ENCODE measurements around the gene LRP1B.

Gene LRP1B

DNA sequence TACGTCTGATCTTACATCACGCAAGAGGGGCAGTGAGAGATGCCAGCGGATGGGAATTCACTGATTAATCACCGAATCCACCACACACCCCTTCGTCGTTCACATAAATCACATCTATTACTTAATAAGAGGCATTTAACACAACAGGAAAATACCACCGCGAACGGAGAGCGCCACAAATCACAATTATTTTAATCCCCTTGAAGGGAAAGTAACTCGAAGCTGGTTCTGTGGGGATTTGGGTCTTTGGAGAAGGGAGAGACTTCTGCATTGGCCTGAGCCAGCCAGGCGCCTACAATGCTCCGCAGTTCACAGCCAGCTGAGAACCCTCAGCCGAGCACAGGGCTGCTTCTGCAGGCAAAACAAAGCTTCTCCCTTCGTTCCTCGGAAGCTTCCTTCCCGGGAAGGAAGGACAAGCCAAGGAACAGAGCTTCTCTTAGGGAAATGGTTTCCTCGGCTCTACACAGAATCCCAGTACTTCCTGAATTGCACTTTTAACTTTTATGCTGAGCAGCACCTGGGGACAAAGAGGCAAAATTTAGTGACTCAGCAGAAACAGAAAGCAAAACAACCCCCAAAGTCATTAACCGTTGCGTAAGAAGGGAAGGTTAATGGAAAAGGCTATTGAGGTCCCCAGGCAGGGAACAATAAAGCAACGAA, at the start of gene LRP1B:
LRP1B (minus strand) TSS at position 7 of the 660 bp plus-strand sequence. CDS start 287 bp downstream, outside the sequence.
- peak; percentile 77 for ATAC-seq
- TF ChIP-seq ESRRG (CRISPR knock-in tag; IDR thresholded peaks at IDR 0.05) (no peak), ZNF70 (CRISPR knock-in tag; IDR thresholded peaks at IDR 0.05) (0 out of 2 replicates have a peak, but pooled peaks have one; percentile 6), BACH2 (CRISPR knock-in tag; IDR thresholded peaks at IDR 0.05; ENCODE audit: borderline replicate concordance) (peak; percentile 91; the same call in 1 of the 2 replicates), ISL1 (CRISPR knock-in tag; IDR thresholded peaks at IDR 0.05) (peak; percentile 35; the same call in 1 of the 2 replicates)

DNA sequence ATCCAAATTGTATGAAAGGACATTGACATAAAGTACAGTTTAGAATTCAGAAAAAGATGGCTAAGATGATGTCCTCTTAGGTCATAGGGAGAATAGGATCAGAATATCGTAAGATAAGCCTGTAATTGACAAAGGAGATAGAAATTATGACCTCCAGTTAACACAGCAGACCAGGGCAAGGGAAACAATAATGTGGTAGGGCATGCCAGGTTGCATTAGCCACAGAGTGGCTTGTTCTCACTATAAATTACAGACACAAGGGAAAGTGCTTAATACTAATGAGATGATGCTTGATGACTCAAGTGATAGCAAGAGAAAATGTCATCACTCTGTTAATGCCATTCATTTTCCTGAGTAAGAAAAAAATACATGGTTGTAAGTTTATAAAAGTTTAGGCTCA, 48.9 kb upstream of the LRP1B start:
- TF ChIP-seq, protein P1, sequence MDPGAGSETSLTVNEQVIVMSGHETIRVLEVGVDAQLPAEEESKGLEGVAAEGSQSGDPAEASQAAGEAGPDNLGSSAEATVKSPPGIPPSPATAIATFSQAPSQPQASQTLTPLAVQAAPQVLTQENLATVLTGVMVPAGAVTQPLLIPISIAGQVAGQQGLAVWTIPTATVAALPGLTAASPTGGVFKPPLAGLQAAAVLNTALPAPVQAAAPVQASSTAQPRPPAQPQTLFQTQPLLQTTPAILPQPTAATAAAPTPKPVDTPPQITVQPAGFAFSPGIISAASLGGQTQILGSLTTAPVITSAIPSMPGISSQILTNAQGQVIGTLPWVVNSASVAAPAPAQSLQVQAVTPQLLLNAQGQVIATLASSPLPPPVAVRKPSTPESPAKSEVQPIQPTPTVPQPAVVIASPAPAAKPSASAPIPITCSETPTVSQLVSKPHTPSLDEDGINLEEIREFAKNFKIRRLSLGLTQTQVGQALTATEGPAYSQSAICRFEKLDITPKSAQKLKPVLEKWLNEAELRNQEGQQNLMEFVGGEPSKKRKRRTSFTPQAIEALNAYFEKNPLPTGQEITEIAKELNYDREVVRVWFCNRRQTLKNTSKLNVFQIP (CRISPR knock-in tag; IDR thresholded peaks at IDR 0.05; ENCODE audit: borderline replicate concordance, low read depth), result 0 out of 2 replicates have a peak, but pooled peaks have one; percentile 15
- TF ChIP-seq ESRRG (CRISPR knock-in tag; IDR thresholded peaks at IDR 0.05) (no peak), ISL1 (CRISPR knock-in tag; IDR thresholded peaks at IDR 0.05) (peak; percentile 74)
- TF ChIP-seq, protein P2, sequence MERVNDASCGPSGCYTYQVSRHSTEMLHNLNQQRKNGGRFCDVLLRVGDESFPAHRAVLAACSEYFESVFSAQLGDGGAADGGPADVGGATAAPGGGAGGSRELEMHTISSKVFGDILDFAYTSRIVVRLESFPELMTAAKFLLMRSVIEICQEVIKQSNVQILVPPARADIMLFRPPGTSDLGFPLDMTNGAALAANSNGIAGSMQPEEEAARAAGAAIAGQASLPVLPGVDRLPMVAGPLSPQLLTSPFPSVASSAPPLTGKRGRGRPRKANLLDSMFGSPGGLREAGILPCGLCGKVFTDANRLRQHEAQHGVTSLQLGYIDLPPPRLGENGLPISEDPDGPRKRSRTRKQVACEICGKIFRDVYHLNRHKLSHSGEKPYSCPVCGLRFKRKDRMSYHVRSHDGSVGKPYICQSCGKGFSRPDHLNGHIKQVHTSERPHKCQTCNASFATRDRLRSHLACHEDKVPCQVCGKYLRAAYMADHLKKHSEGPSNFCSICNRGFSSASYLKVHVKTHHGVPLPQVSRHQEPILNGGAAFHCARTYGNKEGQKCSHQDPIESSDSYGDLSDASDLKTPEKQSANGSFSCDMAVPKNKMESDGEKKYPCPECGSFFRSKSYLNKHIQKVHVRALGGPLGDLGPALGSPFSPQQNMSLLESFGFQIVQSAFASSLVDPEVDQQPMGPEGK (CRISPR knock-in tag; IDR thresholded peaks at IDR 0.05; ENCODE audit: borderline replicate concordance), result no peak
- no peak for ATAC-seq

DNA sequence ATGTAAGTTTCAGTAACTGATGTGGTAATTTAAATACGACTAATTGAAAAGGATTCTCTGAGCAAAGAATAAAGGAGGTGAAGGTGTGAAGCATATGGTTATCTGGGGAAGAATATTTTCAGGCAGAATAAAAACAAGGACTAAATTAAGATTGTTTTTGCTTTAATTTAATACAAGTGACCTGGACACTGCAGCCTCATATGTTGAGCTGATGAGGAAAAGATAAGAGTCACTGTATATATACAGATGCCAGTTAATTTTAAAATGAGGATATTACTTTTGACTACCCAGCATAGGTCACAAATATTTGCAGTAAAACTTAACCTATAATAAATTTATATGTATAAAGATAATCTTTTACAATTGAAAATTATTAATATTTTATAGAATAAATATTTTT, 47.8 kb upstream of the LRP1B start:
- no peak for ATAC-seq
- no peak for TF ChIP-seq ISL1 (CRISPR knock-in tag; IDR thresholded peaks at IDR 0.05)
- no peak for TF ChIP-seq ZFP30 (CRISPR knock-in tag; IDR thresholded peaks at IDR 0.05)
- TF ChIP-seq ZNF8 (CRISPR knock-in tag; IDR thresholded peaks at IDR 0.05), result no peak
- TF ChIP-seq TCF4 (CRISPR knock-in tag; IDR thresholded peaks at IDR 0.05; ENCODE audit: borderline replicate concordance), result 0 out of 2 replicates have a peak, but pooled peaks have one; percentile 35

DNA sequence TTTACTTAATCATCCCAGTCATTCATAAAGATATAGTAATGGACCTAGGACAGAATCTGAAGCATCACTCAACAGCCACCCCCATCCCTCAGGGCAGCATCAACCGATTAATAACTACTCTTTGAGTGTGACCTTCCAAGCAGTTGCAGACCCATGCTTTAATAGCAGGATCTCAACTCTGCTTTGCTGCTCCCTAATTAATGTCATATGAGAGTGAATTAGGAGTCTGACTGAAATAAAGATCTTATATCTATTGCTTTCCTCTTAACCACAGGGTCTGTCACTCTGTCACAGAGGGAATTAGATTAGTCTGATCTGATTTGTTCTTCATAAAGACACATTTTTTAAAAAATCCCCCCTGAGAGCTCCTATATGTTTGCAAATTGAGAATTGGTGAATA, 46.1 kb upstream of the LRP1B start:
- peak; percentile 57 for ATAC-seq
- TF ChIP-seq ARNTL (CRISPR knock-in tag; IDR thresholded peaks at IDR 0.05; ENCODE audit: borderline replicate concordance, low read depth), result peak; percentile 49; the same call in 1 of the 2 replicates
- no peak for TF ChIP-seq ESRRG (CRISPR knock-in tag; IDR thresholded peaks at IDR 0.05)
- TF ChIP-seq CSDC2 (CRISPR knock-in tag; IDR thresholded peaks at IDR 0.05), result no peak
- no peak for TF ChIP-seq PPARA (CRISPR knock-in tag; IDR thresholded peaks at IDR 0.05; ENCODE audit: borderline replicate concordance)
- TF ChIP-seq ZFP3 (CRISPR knock-in tag; IDR thresholded peaks at IDR 0.05), result no peak
- TF ChIP-seq OSR1 (CRISPR knock-in tag; IDR thresholded peaks at IDR 0.05), result no peak
- TF ChIP-seq, protein P3, sequence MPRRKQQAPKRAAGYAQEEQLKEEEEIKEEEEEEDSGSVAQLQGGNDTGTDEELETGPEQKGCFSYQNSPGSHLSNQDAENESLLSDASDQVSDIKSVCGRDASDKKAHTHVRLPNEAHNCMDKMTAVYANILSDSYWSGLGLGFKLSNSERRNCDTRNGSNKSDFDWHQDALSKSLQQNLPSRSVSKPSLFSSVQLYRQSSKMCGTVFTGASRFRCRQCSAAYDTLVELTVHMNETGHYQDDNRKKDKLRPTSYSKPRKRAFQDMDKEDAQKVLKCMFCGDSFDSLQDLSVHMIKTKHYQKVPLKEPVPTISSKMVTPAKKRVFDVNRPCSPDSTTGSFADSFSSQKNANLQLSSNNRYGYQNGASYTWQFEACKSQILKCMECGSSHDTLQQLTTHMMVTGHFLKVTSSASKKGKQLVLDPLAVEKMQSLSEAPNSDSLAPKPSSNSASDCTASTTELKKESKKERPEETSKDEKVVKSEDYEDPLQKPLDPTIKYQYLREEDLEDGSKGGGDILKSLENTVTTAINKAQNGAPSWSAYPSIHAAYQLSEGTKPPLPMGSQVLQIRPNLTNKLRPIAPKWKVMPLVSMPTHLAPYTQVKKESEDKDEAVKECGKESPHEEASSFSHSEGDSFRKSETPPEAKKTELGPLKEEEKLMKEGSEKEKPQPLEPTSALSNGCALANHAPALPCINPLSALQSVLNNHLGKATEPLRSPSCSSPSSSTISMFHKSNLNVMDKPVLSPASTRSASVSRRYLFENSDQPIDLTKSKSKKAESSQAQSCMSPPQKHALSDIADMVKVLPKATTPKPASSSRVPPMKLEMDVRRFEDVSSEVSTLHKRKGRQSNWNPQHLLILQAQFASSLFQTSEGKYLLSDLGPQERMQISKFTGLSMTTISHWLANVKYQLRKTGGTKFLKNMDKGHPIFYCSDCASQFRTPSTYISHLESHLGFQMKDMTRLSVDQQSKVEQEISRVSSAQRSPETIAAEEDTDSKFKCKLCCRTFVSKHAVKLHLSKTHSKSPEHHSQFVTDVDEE (CRISPR knock-in tag; IDR thresholded peaks at IDR 0.05), result peak; percentile 77
- TF ChIP-seq, protein P1 (CRISPR knock-in tag; IDR thresholded peaks at IDR 0.05; ENCODE audit: borderline replicate concordance, low read depth), result no peak
- no peak for TF ChIP-seq RARB (CRISPR knock-in tag; IDR thresholded peaks at IDR 0.05)
- no peak for TF ChIP-seq GLIS3 (CRISPR knock-in tag; IDR thresholded peaks at IDR 0.05)
- TF ChIP-seq, protein P4, sequence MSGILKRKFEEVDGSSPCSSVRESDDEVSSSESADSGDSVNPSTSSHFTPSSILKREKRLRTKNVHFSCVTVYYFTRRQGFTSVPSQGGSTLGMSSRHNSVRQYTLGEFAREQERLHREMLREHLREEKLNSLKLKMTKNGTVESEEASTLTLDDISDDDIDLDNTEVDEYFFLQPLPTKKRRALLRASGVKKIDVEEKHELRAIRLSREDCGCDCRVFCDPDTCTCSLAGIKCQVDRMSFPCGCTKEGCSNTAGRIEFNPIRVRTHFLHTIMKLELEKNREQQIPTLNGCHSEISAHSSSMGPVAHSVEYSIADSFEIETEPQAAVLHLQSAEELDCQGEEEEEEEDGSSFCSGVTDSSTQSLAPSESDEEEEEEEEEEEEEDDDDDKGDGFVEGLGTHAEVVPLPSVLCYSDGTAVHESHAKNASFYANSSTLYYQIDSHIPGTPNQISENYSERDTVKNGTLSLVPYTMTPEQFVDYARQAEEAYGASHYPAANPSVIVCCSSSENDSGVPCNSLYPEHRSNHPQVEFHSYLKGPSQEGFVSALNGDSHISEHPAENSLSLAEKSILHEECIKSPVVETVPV (CRISPR knock-in tag; IDR thresholded peaks at IDR 0.05), result no peak; the same call in 1 of the 2 replicates
- TF ChIP-seq, protein P5, sequence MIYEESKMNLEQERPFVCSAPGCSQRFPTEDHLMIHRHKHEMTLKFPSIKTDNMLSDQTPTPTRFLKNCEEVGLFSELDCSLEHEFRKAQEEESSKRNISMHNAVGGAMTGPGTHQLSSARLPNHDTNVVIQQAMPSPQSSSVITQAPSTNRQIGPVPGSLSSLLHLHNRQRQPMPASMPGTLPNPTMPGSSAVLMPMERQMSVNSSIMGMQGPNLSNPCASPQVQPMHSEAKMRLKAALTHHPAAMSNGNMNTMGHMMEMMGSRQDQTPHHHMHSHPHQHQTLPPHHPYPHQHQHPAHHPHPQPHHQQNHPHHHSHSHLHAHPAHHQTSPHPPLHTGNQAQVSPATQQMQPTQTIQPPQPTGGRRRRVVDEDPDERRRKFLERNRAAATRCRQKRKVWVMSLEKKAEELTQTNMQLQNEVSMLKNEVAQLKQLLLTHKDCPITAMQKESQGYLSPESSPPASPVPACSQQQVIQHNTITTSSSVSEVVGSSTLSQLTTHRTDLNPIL (CRISPR knock-in tag; IDR thresholded peaks at IDR 0.05; ENCODE audit: low read depth), result no peak
- no peak for TF ChIP-seq ZNF8 (CRISPR knock-in tag; IDR thresholded peaks at IDR 0.05)
- no peak for TF ChIP-seq SNAI2 (CRISPR knock-in tag; IDR thresholded peaks at IDR 0.05)
- no peak for TF ChIP-seq TOX (CRISPR knock-in tag; IDR thresholded peaks at IDR 0.05; ENCODE audit: borderline replicate concordance)
- TF ChIP-seq, protein P2 (CRISPR knock-in tag; IDR thresholded peaks at IDR 0.05; ENCODE audit: borderline replicate concordance), result no peak
- no peak for TF ChIP-seq ZFP30 (CRISPR knock-in tag; IDR thresholded peaks at IDR 0.05)
- peak; percentile 61; the same call in 1 of the 2 replicates for TF ChIP-seq TCF4 (CRISPR knock-in tag; IDR thresholded peaks at IDR 0.05; ENCODE audit: borderline replicate concordance)
- TF ChIP-seq BACH2 (CRISPR knock-in tag; IDR thresholded peaks at IDR 0.05; ENCODE audit: borderline replicate concordance), result no peak
- TF ChIP-seq ZNF70 (CRISPR knock-in tag; IDR thresholded peaks at IDR 0.05), result no peak
- peak; percentile 57 for TF ChIP-seq ISL1 (CRISPR knock-in tag; IDR thresholded peaks at IDR 0.05)

All from SK-N-SH treated with all-trans-retinoic acid at 6 μM for 48 hours (cell line).